ENCODE data around the gene HAUS5. TPM values are rescaled to one million over a fixed set of nuclear protein-coding genes. Genes with fewer than 3 reads are reported as not detected.

Gene HAUS5
- total RNA-seq, 2 donors from 2014 or later = 32.4 to 33.7 TPM

DNA sequence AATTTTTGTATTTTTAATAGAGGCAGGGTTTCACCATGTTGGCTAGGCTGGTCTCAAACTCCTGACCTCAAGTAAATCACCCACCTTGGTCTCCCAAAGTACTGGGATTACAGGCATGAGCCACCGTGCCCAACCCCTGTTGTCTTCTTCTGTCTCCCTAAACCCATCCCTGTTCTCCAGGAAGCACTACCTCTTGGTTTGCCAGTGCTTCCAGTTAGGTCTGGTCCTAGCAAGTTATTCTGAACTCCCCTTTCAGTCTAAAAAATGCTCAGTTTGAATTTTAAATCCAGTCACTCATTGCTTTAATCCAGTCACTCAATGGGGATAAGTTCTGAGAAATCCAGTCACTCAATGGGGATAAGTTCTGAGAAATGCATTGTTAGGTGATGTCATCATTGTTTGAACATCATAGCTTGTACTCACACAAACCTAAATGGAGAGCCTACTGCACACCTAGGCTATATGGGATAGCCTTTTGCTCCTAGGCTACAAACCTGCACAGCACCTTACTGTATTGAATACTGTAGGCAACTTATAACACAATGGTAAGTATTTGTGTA, 41.0 kb upstream of the HAUS5 start:
- WGBS, 2 experiments (ENCODE audit: insufficient coverage in 1 of 2, insufficient read length in 1 of 2) = 90% methylated on average over 1 of the region's 1 CpG
- H3K4me3 Mint-ChIP-seq = no peak overlapping the region
- Histone ChIP-seq H3K9ac (ENCODE audit: extremely low read depth, low read length, poor library complexity, severe bottlenecking) (no peak overlapping the region), H3K9me3 (ENCODE audit: control insufficient read depth, low read length) (peaks cover 10% of the 10 kb centered on the region), H3K36me3 (ENCODE audit: control insufficient read depth, insufficient read depth, low read length) (no peaks in the 10 kb centered on the region), H3K4me3 (ENCODE audit: low read length) (no peak overlapping the region), H3K27me3 (ENCODE audit: control insufficient read depth, insufficient read depth, low read length, poor library complexity, severe bottlenecking) (peaks cover 4% of the 10 kb centered on the region), H3K27ac (ENCODE audit: low read depth, low read length) (no peak overlapping the region), H3K4me1 (ENCODE audit: control insufficient read depth, insufficient read depth, low read length) (no peaks in the 10 kb centered on the region)
- peaks cover 21% of the 10 kb centered on the region for H3K9me3 Mint-ChIP-seq
- peaks cover 7% of the 10 kb centered on the region for H3K4me1 Mint-ChIP-seq
- H3K36me3 Mint-ChIP-seq (ENCODE audit: low read depth) = no peaks in the 10 kb centered on the region
- peaks cover 24% of the 10 kb centered on the region for H3K27me3 Mint-ChIP-seq (ENCODE audit: insufficient read depth)
- no peak for DNase-seq
- no peak overlapping the region for H3K27ac Mint-ChIP-seq
- TF ChIP-seq, protein P1, sequence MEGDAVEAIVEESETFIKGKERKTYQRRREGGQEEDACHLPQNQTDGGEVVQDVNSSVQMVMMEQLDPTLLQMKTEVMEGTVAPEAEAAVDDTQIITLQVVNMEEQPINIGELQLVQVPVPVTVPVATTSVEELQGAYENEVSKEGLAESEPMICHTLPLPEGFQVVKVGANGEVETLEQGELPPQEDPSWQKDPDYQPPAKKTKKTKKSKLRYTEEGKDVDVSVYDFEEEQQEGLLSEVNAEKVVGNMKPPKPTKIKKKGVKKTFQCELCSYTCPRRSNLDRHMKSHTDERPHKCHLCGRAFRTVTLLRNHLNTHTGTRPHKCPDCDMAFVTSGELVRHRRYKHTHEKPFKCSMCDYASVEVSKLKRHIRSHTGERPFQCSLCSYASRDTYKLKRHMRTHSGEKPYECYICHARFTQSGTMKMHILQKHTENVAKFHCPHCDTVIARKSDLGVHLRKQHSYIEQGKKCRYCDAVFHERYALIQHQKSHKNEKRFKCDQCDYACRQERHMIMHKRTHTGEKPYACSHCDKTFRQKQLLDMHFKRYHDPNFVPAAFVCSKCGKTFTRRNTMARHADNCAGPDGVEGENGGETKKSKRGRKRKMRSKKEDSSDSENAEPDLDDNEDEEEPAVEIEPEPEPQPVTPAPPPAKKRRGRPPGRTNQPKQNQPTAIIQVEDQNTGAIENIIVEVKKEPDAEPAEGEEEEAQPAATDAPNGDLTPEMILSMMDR (conservative IDR thresholded peaks at IDR 0.05) = no peak

DNA sequence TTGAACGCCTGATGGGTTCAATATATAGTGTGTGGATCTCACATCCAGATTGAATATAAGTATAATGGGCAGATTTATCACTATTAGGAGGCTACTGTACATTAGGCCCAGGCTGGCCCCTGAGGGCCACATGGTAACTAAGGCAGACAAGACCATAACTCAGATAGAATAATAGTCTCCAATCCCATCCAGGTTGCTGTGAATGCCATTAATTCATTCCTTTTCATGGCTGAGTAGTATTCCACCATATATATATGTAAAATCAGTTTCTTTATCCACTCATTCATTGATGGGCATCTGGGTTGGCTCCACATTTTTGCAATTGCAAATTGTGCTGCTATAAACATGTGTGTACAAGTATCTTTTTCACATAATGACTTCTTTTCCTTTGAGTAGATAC, 34.6 kb upstream of the HAUS5 start:
- H3K9me3 Mint-ChIP-seq = peaks cover 47% of the 10 kb centered on the region
- H3K9ac ChIP-seq (ENCODE audit: extremely low read depth, low read length, poor library complexity, severe bottlenecking) = no peak overlapping the region
- peaks cover 25% of the 10 kb centered on the region for H3K27me3 Mint-ChIP-seq (ENCODE audit: insufficient read depth)
- no peaks in the 10 kb centered on the region for H3K4me1 ChIP-seq (ENCODE audit: control insufficient read depth, insufficient read depth, low read length)
- TF ChIP-seq, protein P1 (conservative IDR thresholded peaks at IDR 0.05) = no peak
- H3K4me3 Mint-ChIP-seq = no peak overlapping the region
- no peak overlapping the region for H3K27ac ChIP-seq (ENCODE audit: low read depth, low read length)
- H3K27me3 ChIP-seq (ENCODE audit: control insufficient read depth, insufficient read depth, low read length, poor library complexity, severe bottlenecking) = no peaks in the 10 kb centered on the region
- WGBS, 2 experiments (ENCODE audit: insufficient coverage in 1 of 2, insufficient read length in 1 of 2) = 93% methylated on average over 1 of the region's 1 CpG; no CpG with 5 or more reads in 1 of the 2 experiments
- no peak overlapping the region for H3K4me3 ChIP-seq (ENCODE audit: low read length)
- no peak overlapping the region for H3K27ac Mint-ChIP-seq
- H3K36me3 ChIP-seq (ENCODE audit: control insufficient read depth, insufficient read depth, low read length) = no peaks in the 10 kb centered on the region
- no peaks in the 10 kb centered on the region for H3K36me3 Mint-ChIP-seq (ENCODE audit: low read depth)
- H3K9me3 ChIP-seq (ENCODE audit: control insufficient read depth, low read length) = peaks cover 24% of the 10 kb centered on the region
- H3K4me1 Mint-ChIP-seq = no peaks in the 10 kb centered on the region
- no peak for DNase-seq

DNA sequence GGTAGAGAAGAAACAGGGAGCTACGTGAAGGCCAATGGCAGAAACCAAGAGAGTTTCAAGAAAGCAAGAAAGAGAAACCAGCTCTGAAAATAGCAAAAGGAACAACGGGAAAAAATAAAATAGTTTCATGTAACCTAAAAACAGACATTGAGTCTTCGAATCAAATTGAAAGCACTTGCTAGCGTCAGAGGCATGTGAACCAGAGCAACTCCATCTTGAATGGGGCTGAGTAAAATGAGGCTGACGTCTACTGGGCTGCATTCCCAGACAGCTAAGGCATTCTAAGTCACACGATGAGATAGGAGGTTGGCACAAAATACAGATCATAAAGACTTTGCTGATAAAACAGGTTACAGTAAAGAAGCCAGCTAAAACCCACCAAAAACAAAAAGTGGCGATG, 33.8 kb upstream of the HAUS5 start:
- Mint-ChIP-seq H3K36me3 (ENCODE audit: low read depth) (no peaks in the 10 kb centered on the region), H3K4me3 (no peak overlapping the region), H3K9me3 (peaks cover 47% of the 10 kb centered on the region), H3K27ac (no peak overlapping the region), H3K27me3 (ENCODE audit: insufficient read depth) (peaks cover 25% of the 10 kb centered on the region), H3K4me1 (no peaks in the 10 kb centered on the region)
- TF ChIP-seq, protein P1 (conservative IDR thresholded peaks at IDR 0.05) = no peak
- Histone ChIP-seq H3K27me3 (ENCODE audit: control insufficient read depth, insufficient read depth, low read length, poor library complexity, severe bottlenecking) (no peaks in the 10 kb centered on the region), H3K9ac (ENCODE audit: extremely low read depth, low read length, poor library complexity, severe bottlenecking) (no peak overlapping the region), H3K27ac (ENCODE audit: low read depth, low read length) (no peak overlapping the region), H3K9me3 (ENCODE audit: control insufficient read depth, low read length) (peaks cover 24% of the 10 kb centered on the region), H3K4me1 (ENCODE audit: control insufficient read depth, insufficient read depth, low read length) (no peaks in the 10 kb centered on the region), H3K4me3 (ENCODE audit: low read length) (no peak overlapping the region), H3K36me3 (ENCODE audit: control insufficient read depth, insufficient read depth, low read length) (no peaks in the 10 kb centered on the region)
- no peak for DNase-seq
- 73 to 79% methylated on average over 7 of the region's 7 CpGs for WGBS, 2 experiments (ENCODE audit: insufficient coverage in 1 of 2, insufficient read length in 1 of 2)

Measured in endodermal cell (in vitro differentiated cells).